NCI-H2029 treated with DMSO at 0.1 percent for 48 hours (cell line): Measurements from ENCODE around the gene SRSF8.
"Not testable (repeated sequence)": the region's sequence is repeated elsewhere in the genome, so short reads cannot be mapped to it uniquely, and the experiment has no call there.

Experiments used
- DNase-seq: peaks from one replicate; lab custom pipeline; 2025; lab: John Stamatoyannopoulos, UW

SRSF8 gene

GRCh38 chr11:95095858-95096587, 29.3 kb downstream of the SRSF8 start:
- DNase-seq, result no peak

DNA sequence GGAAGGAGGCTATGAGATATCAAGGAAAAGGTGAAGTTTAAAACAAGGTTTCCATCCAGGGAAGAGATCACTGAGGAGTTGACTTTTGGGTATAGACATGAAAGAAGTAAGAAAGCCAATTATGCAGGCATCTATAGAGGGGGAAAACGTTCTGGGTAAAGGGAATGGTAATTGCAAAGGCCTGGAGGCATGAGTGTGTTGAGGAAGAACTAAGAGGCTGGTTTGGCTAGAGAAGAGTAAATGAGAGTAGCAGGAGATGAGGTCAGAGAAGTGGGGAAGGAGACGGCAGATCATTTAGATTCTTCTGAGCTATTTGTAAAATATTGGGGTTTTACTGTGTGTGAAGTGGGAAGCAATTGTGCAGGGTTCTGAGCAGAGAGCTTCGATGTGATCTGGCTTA, 30.5 kb downstream of the SRSF8 start:
- DNase-seq, result no peak

DNA sequence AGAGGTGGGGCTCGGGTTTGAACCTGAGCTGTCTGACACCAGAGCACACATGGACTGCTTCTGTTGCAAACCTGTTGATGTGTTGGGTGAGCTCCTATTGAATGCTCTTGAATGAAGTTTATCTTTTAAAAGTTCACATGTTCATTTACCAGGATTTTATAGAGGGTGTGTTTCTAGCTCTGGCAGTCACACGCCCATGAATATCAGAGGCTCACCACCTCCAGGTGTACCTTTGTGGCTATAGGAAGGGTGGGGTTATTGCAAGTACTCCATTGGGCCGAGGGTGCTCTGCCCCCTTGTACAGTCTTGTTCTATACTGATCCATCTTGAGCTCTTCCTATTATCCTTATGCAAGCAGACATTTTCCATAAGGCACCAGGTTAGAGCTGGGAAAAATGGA, 32.1 kb downstream of the SRSF8 start:
- DNase-seq, result no peak

- DNase-seq, result no peak
These were observed 33.5 kb downstream of the SRSF8 start for GRCh38 chr11:95100191-95100648.

GRCh38 chr11:95100856-95101507, 34.3 kb downstream of the SRSF8 start:
- DNase-seq, result no peak

GRCh38 chr11:95101935-95102334, 35.2 kb downstream of the SRSF8 start:
- DNase-seq, result no peak

DNA sequence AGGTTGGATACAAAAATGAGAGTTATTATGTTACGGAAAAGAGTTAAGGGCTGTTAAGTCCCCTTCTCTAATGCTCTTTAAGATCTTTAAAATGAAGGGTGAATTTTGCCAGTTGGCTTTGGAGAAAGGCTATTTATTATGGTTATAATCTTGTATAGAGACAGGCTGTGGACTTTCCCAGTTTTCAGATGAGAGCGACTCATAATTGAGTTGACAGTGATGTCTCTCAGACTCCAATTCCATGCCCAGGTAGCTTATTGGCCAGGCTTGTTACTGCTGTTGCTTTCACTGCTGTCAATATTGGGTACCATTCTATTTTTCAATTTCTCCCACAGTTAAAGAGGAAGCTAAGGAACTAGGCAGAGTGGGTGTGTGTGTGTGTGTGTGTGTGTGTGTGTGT, 36.0 kb downstream of the SRSF8 start:
- DNase-seq, result no peak

GRCh38 chr11:95103701-95104100, 37.0 kb downstream of the SRSF8 start:
- DNase-seq, result no peak

DNA sequence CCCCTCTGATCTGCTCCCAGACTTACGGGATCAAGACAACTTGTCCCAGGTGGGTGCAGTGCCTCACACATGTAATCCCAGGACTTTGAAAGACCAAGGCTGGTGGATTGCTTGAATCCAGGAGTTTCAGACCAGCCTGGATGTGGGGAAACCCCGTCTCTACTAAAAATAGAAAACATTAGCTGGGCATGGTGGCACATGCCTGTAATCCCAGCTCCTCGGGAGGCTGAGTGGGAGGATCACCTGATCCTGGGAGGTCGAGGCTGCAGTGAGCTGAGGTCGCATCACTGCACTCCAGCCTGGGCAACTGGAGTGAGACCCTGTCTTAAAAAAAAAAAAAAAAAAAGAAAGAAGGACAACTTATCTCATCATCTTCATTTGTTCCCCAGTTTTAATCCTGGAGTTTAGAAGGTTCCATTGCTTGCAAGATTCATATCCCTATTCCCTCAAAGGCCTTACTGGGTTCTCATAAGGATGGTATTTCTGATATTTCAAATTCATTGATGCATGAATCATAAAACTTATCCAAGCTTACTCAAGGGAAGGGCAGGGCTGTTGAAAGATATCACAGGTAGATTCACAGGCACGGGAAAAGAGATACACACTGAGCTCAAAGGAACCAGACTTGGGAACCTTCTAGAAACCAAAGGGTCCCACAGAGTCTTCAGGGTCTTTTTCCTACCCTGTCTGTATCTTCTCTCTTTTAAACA, 37.6 kb downstream of the SRSF8 start:
- no peak for DNase-seq

DNA sequence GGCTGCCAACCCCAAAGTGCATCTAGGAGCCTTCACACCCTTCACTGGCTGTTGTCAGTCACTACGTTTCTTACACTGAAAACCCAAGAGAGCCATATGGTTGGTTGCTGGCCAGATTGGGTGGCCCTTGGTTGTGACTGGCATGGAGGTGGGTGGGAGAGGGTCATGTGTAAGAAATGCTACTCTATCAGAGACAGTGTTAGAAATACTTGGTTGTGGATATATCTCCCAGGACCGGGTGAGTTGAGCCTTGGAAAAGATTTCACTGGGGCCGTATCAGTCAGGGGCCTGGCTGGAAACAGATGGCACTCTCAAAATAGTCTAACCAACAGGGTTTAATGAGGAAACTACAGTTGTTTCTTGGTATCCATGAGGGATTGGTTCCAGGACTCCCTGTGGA, 38.1 kb downstream of the SRSF8 start:
- no peak for DNase-seq

DNA sequence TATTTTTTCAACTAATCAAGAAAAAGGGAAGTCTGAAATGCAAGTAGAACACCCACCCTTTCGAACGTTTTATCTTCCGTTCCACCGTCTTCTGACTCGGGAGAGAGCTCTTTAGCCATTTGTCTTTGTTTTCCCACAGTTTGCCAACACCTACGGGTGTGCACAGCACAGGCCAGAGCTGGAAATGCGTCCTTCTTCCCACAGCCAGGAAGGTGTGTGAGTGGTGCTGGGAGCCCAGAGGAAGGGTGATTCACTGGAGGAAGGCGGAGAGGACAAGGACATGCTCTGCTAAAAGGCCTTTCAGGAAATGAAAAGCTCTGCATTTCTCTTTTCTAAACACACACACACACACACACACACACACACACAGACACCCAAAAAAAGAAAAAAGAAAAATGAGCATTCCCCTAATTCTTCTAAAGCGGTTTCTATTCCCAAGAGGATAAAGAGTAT, 41.5 kb downstream of the SRSF8 start:
- DNase-seq, result no peak

DNA sequence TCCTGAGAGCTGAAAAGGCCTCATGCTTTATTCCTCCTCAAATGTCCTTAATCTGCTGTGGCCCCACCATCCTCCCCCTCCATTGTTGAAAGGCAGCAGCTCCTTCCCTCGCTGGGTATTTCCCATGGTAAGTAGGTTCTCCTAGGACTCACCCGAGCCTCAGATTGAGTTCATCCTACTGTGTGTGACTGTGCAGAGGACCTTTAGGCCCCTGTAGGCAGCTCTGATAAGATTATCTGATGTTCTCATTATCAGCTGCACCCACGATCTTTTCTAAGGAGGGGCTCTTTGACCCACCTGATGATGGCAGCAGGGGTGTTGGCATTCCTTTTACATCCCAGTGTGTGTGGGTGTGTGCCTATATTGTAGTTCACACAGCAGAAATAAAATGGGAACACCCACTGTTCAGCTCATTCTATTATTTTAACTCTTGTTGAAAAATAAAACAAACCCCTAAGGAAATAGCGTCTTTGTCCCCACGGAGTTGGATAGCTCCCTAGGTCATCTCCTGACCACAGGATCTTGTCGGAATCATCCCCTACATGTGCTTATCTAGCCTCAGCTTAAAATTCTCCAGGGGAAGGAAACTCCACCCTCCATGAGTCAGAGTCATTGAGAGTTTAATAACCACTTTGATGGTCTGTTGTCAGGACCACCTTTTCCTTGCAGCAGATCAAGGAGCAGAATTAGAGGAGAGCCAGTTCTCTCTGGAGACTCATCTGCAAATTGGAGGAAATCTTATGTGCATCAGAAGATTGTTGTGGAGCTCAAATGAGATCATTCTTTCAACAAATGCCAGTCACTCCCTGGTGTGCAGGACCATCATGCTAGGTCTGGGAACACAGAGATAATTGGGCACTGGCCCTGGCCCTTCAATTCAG, 42.2 kb downstream of the SRSF8 start:
- DNase-seq, result no peak

- DNase-seq, result not testable (repeated sequence)
These were observed 44.8 kb downstream of the SRSF8 start for GRCh38 chr11:95111471-95111870.

- DNase-seq, result no peak
These were observed 45.3 kb downstream of the SRSF8 start for GRCh38 chr11:95111923-95112540.

- DNase-seq, result no peak
These were observed 48.9 kb downstream of the SRSF8 start for GRCh38 chr11:95115597-95115996.

DNA sequence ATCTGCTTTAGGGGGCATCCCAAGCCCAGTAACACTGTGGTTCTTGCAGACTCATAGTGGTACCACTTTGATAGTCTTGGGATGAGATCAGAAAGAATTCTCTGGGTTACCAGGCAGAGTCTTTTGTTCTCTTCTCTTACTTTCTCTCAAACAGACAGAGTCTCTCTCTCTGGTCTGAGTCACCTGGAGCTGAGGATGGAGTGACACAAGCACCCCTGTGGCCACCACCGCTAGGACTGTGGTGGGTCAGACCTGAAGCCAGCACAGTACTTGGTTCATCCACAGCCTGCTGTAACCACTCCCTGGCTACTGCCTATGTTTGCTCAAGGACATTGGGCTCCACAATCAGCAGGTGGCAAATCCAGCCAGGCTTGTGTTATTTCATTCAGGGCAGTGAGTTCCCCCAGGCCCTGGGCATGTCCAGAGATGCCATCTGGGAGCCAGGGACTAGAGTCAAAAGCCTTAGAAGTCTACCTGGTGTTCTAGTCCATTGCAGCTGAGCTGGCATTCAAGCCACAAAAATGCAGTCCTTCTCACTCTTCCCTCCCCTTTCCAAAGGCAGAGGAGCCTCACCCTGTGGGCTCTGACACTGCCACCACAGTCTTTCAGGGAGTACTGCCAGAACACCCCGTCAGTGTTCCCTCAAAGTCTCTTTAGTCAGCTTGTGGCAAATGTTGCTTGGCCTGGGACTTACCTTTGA, 52.8 kb downstream of the SRSF8 start:
- DNase-seq, result no peak
